Vagina (tissue), 2 donors: ENCODE data around the gene FGF12.

Experiments
- POLR2A ChIP-seq, 2 donors: fragments of 450-650 bp; IDR thresholded peaks; one replicate each; pipeline ENCODE4 v1.6.1; 2017; ENCODE audit warnings: antibody characterized with exemption in 2 of 2, mild to moderate bottlenecking in 2 of 2, moderate library complexity in 2 of 2
- POLR2AphosphoS5 ChIP-seq, 2 donors: sonication (generic); formaldehyde crosslinking; IDR thresholded peaks; one replicate each; pipeline ENCODE4 v1.9.0; 2017; ENCODE audit warnings: antibody characterized with exemption in 2 of 2, mild to moderate bottlenecking in 2 of 2, low read depth in 1 of 2; ENCODE audit not compliant: insufficient read depth in 1 of 2
- TF ChIP-seq, protein P1 (sequence below), 3 experiments: fragments of 450-650 bp in 2 of 3; fragments of 200-600 bp in 1 of 3; sonication (generic) in 1 of 3; IDR thresholded peaks; one replicate each; pipeline ENCODE4 v1.5.1; 2017 to 2019; ENCODE audit warnings: antibody characterized with exemption in 3 of 3, mild to moderate bottlenecking in 2 of 3, moderate library complexity in 2 of 3

DNA sequence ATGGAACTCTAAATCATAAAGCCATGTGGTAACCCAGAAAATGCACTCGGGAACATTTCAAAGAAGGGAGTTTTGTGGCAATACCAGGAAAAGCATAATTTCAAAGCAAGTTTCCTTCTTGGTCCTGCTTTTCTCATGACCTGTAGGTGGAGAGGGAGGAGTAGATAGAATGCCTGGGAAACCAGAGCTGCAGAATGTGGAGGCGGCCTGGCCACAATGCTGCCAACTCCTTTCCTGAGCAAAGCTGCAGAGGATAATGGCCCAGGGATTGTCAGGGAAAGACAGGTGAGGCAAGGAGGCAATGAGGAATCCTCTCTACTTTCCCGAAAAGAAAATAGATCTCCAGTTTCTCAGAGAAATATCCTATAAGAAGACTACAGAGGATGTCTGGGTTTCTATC, 330.3 kb downstream of the FGF12 start:
- TF ChIP-seq POLR2A (IDR thresholded peaks at IDR 0.05) (no peak), POLR2AphosphoS5 (IDR thresholded peaks at IDR 0.05; ENCODE audit: insufficient read depth in 1 of 2, low read depth in 1 of 2) (no peak)
- TF ChIP-seq, protein P1, sequence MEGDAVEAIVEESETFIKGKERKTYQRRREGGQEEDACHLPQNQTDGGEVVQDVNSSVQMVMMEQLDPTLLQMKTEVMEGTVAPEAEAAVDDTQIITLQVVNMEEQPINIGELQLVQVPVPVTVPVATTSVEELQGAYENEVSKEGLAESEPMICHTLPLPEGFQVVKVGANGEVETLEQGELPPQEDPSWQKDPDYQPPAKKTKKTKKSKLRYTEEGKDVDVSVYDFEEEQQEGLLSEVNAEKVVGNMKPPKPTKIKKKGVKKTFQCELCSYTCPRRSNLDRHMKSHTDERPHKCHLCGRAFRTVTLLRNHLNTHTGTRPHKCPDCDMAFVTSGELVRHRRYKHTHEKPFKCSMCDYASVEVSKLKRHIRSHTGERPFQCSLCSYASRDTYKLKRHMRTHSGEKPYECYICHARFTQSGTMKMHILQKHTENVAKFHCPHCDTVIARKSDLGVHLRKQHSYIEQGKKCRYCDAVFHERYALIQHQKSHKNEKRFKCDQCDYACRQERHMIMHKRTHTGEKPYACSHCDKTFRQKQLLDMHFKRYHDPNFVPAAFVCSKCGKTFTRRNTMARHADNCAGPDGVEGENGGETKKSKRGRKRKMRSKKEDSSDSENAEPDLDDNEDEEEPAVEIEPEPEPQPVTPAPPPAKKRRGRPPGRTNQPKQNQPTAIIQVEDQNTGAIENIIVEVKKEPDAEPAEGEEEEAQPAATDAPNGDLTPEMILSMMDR (IDR thresholded peaks at IDR 0.05) = no peak
